NCI-H82 (cell line): ENCODE measurements around the gene CTSS.
"Not testable (repeated sequence)": the region's sequence is repeated elsewhere in the genome, so short reads cannot be mapped to it uniquely, and the experiment has no call there.

Experiments
- DNase-seq: peaks from one replicate; lab custom pipeline; 2025; lab: John Stamatoyannopoulos, UW

CTSS gene

DNA sequence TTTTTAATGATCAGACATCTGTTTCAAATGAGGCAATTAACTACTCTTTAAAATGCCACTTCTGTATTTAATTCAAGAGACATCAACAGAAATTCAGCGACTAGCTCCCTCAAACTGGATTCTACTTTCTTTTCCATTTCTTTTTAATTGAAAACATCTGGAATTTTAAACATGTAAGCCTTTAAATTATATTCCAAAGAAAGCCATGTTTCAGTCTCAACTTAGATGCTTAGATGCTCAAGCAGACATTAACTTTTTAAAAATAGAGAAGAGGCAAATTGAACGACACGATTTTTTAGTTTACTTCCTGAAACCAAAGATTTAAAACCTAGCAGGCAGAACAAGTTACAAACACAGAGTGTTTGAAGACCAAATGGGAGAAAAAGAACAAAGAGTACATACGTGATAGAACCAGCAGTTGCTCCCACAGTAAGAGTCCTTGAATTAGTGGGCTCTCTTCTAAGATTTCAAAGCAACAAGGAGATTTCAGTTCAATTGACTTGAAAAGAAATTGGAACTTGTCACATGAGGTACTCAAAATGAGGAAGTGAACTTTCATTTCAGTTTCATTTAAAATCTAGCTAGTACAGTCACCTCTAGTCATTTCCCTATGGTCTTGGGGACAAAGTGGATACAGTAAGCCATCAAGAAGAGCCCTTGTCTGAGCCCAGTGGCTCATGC, at the start of gene CTSS:
TSS of gene CTSS (minus strand) at position 483 of the 681 bp plus-strand sequence. CDS start 1,015 bp downstream, outside the sequence.
- no peak for DNase-seq

GRCh38 chr1:150813028-150813707, 47.6 kb upstream of the CTSS start:
- DNase-seq: peak; percentile 72

DNA sequence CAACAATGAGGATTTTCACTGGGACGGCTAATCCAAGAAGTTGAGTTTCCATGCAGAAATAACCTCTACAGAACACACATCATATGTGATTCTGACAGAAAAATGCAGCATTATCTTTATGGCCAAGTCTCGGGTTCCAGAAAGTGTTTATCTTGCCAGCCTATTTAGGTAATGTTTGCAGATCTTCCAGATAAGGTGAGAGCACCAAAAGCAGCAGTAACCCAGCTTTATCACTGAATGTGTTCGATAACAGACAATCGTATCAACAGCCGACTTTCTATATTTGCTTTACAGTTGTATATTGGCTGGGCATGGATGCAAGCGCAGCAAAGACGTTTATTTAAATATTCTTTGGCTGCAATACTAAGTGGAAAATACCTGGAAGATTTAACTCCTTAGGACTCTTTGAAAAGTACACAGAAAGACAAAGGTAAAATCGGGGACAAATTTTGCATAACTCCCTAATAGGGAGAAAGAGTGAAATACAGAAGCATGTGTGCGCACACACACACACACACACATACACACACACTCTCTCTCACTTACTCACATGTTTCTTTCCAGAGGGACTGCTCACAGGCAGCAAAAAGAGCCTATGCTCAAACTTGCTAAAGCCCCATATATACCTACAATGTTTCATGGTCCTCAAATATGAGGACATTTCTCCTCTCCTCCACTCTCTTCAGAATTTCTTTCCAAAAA, 45.5 kb upstream of the CTSS start:
- no peak for DNase-seq

DNA sequence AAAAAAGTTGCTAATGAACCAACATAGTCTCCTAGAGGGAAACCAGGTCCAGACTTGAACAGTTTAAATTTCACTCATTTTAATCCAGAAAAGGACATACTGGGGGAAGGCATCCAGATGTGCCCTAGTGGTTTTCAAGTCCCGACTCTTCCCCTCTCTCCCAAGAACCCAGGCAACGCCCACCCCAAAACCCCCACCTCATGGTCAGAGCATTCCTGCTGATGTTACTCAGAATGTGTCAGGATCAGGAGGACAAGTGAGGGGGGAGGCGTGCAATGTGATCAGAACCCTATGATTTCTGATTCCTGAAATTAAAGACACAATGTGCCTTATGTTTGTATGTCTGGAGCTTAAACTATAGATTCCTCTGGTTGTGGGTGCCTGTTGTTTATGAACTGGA, 44.1 kb upstream of the CTSS start:
- DNase-seq: no peak

DNA sequence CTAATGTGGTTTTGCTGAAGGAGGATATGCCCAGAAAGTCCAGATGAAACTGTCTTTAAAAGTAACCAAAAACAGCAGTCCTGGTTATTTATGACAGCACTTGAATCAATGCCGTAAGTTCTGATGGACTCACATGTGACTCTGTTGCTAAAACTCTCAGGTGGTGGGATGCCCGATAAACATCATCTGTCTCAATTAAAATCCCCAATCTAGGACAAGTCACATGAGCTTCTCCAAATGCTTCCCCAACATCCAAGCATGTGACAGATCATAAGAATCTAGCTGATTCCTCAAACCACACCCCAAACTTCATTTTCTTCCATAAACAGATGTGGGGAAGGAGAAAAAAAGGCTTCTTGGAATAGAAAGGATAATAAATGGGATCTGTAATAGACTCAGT, 43.3 kb upstream of the CTSS start:
- DNase-seq: no peak

DNA sequence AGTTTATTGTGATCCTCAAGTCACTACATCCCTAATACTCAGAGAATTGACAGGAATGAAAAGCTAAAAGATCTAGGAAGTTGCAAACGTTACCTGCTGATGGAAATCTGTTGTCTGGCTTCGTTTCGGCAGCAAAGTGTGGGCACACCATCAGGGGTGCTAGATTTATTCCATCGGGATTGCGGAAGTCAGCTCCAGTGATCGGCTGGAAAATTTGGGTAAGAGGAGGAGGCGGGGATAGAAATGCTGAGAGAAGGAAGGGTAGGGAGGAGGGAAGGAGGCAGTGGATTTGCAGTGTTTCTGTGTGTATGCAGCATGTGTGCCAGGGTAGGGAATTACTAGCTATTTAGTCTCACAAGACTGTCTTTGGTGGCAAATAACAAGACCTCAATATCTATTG, 42.5 kb upstream of the CTSS start, which contains the start of gene CTSK:
TSS of gene CTSK (minus strand) at position 140 of the 400 bp plus-strand sequence. CDS start 1,455 bp downstream, outside the sequence.
- no peak for DNase-seq

- no peak for DNase-seq
Observed at GRCh38 chr1:150807249-150808023, 41.9 kb upstream of the CTSS start.

- no peak for DNase-seq
Observed at GRCh38 chr1:150805899-150806298, 40.3 kb upstream of the CTSS start.

DNA sequence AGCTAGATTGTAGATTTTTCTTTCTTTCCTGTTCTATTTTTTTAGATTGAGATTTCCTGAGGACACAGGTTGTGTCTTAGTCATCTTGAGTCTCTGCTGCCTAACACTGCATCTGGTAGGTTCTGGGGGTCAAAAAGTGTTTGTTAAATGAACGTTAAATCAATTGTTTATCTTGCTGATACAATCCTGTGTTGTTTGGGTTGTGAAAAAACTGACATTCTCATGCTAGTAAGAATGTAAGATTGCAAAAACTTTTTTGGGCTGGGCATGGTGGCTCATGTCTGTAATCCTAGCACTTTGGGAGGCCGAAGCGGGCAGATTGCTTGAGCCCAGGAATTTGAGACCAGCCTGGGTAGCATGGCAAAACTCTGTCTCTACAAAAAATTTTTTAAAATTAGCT, 39.1 kb upstream of the CTSS start:
- no peak for DNase-seq

DNA sequence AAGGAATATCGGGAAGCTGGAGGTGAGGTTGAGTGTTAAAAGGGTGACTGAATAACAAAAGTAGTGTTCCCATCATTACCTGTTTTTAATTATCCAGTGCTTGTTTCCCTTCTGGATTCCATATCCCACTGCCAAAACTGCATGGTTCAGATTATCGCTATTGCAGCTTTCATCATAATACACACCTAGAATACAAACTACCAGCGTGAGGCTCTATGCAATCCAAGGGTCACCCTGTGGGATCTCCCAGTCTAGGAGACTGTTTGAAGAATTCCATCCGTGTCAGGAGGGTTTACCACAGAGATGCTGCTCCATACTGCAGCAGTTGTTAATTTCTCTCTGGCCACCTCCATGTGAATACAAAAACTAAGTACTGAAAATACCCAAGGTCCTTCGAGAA, 33.5 kb upstream of the CTSS start:
- no peak for DNase-seq

GRCh38 chr1:150798525-150798924, 32.9 kb upstream of the CTSS start:
- peak; percentile 68 for DNase-seq

DNA sequence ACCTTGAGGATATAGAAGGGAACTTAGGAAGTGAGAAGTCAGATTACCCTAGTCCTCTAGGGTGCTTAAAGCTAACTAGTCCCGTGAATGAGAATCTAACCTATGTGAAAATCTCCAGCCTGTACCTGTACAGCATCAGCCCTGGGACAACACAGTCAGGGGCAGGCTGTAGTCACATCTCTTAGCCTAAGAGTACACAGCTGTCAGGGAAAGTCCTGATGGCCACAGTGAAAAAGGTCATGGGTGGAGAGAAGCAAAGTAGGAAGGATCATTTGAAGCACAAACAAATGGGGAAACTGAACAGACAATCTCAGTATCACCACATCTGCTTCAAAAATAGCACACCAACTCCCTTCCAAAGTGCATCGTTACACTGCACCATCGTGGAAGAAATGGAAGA, 30.8 kb upstream of the CTSS start:
- no peak for DNase-seq

- DNase-seq: not testable (repeated sequence)
Observed at GRCh38 chr1:150793778-150794177, 28.2 kb upstream of the CTSS start.

- no peak for DNase-seq
Observed at GRCh38 chr1:150793221-150793620, 27.6 kb upstream of the CTSS start.

GRCh38 chr1:150791585-150791984, 26.0 kb upstream of the CTSS start:
- DNase-seq: no peak

DNA sequence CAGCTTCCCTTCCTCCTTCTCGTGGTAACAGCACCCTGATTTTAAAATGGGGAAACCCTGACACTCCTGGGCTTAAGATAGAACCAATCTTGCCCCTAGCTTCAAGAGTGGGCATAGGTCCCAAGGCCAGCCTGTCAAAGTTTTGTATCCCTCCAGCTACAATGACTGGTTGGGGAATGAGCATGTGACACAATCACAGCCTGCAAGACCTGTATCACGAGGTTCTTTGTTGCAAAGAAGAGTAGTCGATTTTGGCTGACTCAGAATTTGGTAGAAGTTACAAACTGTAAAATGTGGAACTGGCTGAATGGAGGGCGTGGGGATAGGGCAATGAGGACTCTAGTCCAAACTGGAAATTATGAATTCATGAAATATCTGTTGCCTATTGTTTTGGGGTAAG, 23.8 kb upstream of the CTSS start:
- no peak for DNase-seq

DNA sequence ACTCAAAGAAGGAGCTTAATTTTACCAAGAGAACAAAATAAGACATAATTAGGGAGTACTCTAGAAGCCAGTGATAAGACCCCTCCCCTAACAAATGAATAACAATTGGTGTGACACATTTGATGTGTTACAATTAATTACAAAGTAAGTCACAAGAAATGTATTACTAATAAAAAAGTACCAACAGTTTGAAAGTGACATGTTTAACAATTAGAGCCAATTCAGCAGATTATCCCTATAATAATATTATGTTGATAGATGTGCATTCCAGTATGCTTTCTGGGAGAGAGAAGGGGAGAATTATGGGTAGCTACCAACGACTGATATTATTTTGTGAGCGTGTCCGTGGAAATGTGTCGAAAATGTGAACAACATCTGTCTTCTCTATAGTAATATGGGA, 23.4 kb upstream of the CTSS start:
- DNase-seq: peak; percentile 58

DNA sequence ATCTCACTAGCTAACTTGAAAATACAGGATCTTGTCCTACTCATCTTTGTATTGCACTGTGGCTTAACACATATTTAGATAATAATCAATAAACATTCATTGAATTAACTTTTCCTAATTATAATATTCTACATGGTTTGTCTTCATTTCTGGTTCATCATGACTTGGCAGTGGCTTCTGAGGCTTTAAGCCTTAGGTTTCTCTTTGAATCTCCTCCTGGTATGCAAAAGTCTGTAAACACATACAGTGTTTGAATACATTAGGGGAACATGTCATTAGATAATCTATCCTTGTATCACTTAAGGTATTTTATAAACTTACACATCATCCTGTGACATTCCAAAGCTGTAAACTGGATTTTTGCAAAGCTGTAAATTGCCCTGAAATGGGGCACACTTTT, 21.9 kb upstream of the CTSS start:
- no peak for DNase-seq

DNA sequence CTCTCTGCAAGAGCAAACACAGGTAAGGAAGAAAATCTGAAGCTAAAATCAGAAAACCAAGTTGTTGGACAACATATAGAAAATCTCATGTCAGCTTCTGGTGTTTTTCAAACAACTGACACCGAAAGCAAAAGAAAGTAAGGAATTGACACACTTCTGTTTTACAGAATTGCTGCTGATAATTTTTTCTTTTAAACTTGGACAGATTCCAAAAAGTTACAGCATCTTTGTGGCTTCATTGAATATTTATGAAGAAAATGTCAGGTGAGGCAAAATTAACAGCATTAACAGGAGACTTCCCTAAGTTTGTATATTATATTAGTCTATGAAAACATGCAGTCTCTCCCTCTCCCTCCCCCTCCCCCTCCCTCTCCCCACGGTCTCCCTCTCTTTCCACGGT, 14.9 kb upstream of the CTSS start:
- DNase-seq: no peak

- DNase-seq: no peak
Observed at GRCh38 chr1:150778409-150778808, 12.8 kb upstream of the CTSS start.

GRCh38 chr1:150777544-150777943, 12.0 kb upstream of the CTSS start:
- no peak for DNase-seq

DNA sequence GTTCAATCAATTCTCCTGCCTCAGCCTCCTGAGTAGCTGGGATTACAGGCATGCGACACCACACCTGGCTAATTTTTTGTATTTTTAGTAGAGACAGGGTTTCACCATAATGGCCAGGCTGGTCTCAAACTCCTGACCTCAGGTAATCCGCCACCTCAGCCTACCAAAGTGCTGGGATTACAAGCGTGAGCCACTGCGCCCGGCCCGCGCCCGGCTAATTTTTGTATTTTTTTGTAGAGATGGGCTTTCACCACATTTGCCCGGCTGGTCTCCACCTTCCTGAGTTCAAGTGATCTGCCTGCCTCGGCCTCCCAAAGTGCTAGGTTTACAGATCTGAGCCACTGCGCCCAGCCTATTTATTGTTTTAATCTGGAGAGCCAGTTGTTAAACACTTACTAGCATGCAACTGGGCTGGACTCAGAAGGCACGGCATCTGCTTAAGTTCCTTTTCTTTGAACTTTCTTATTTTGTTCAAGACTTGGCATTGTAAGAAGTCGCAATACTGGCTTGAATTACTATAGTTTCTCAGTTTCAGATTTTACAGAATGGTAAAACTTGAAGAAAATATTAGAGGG, 10.4 kb upstream of the CTSS start:
- DNase-seq: not testable (repeated sequence)
